GM21360 (cell line): ENCODE data around the gene BCOR.

Source experiments
- ATAC-seq: cut with Tn5 transposase; IDR thresholded peaks from one replicate; pipeline ENCODE4 v1.9.1; 2021; ENCODE audit warnings: mild to moderate bottlenecking, moderate library complexity; ENCODE audit not compliant: unreplicated experiment

The BCOR gene

DNA sequence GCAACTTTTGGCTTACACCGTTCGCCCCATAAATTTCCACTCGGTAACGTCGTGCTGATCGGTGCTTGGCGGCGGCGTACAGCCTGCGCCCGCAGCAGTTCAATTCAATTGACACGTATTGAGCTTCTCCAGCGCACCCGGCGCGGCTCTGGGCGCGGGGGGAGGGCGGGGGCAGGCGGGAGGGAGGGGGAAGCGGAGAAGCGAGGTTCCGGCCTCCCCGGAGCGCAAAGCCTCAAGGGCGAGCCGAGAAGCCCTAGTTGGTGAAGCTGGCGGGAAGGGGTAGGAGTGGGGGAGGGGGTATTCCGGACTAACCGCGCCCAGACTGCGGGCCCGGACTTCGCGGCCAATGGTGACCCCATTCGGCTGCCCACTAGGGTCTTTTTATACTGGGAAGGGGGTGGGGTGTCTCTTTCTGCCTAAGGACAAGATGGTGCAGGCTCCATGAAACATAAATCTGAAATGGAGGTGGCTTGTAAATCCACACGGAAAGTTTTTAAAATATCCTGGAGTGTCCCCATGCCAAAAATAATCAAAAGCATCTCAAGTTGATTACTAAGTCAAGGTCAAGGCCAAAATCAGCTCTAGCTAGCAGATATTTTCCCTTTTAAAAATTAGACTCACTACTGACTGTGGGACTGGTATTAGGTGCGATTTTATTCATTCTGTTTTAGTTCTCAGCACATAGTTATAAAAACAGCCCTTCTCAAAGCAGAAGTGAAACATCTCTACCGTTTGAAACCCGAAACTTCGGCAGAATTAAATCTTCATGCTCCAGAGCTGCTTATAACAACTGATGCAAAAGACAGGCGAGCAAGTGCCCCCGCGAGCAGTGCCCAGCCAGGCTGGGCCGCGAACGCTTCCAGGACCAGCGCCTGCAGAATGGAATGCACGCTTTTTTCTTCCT, 1.5 kb upstream of the BCOR start:
- ATAC-seq = peak; percentile 32

DNA sequence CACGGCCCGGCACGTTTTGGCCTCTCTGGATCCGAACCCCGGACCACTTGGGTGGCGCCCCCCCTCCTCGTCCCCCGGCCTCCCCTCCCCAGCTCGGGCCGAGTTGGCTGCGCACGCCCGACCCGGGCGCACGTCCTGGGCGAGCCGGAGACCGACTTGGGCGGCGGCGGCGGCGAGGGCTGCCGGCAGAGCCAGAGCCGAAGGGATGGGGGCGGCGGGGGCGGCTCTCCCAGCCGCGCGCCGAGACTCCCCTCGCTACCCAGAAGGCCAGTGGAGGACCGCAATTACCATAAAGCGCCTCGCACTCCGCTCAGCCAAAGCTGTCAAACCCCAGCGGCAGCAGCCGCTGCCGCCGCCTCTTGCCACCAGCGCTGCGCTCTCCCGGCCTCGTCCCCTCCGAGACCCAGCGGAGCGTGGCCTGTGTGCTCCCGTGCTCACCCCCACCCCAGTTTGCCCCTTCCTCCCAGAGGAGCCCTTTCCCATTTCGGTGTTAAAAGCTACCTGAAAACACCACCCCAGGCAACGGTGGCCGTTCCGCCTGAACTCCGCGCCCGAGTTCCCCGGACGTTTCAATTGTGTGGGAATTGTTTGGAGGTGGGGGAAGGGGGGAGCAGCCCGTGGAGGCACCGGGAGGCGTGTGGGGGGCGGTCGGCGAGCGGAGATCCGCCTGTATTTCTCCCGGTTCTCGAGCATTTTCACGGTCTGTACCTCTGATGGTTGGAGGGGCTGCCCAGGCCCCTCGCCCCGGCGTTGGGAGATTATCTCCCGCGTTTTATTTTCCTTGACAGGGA, 701 bp upstream of the BCOR start:
- no peak for ATAC-seq

- ATAC-seq = no peak
These were observed 636 bp downstream of the BCOR start for GRCh38 chrX:40097141-40097503.

GRCh38 chrX:40096395-40097091, 1.2 kb downstream of the BCOR start:
- ATAC-seq = no peak

- no peak for ATAC-seq
These were observed 2.0 kb downstream of the BCOR start for GRCh38 chrX:40095583-40096394.

DNA sequence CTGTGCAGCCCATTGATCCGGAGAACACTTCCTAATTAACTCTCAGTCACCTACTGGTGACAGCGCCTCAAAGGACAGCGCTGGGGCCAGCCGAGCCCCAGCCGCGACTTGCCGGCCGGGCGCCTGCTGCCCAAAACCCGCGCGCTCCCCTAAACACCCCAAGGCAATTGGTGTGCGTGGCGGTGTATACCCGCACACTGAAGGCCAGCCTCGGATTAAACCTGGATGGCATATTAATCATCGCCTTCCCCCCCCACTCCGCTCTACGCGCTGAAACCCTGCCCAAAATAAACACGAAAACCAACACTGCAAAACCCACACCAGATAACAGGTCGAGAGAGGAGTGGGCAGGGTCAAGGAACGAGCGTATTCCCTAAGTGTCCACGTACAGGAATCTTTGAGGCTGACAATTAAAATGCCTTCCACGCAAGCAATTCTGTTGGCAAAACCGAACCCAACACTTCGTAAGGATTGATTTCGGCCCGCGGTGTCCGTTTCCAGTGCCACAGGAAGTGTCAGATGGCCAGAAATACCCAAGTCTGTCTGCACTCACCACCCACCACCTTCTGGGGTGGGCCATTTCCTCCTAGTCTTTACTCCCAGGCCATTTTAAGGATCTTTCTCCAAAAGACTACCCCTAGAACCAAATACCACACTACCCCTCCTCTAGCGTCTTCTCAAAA, 2.7 kb downstream of the BCOR start:
- no peak for ATAC-seq

DNA sequence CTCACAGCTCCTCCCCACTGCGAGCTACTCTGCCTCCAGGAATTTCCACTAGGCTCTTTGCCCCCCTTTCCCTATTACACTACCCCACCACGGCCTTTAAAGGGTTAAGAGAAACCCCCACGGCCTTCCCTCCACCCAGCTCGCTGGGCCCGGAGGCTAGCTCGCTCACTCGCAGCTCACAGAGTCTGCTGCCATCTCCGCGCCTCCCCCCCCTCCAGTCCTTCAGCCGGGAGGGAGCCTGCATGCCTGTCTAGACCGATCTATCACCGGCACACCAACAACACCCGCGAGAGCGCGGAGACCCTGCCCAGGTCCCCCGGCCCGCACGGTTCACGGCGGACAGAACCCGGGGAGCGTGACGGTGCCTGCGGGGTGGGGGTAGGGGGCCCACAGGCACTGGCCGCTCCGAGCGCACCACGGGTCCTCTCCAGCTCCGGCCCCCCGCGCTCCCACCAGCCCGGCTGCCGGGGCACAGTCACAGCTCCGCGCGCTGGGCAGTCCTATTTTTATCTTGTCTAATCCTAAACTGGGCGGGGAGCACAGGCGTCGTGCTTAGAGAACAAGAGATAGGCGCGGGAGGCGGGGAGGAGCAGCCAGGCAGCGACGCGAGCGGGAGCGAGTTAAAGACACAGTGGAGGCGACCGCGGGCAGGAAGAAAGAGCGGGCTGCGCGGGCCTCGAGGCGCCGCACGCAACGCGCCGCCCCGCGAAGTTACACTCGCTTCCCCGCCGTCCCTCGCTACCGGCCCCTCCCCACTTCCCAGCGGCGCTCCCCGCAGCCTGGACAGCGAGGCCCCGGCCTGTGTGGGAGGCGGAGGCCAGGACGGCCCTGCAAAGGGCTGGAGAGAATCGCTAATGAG, 3.5 kb downstream of the BCOR start:
- ATAC-seq = no peak

DNA sequence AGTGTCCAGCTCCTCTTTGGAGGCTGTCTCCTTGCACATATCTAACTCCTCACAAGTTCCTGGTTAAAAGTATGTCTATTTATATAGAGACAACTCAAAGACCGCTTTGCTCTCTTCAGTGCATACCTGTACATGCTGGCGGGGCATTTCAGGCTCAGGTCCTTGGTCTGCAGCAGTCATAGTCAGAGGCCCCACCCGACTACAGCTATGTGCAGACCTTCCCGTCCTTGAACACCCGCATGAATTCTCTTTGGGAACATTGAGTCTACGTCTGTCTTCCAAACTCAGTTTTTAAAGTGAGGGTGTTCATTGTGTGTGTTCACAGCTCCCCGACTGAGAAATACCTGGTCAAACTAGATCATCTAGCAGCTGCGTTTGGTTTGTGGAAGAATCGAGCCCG, 4.2 kb downstream of the BCOR start:
- no peak for ATAC-seq

GRCh38 chrX:40092808-40093435, 4.8 kb downstream of the BCOR start:
- ATAC-seq = no peak

GRCh38 chrX:40091691-40092421, 5.9 kb downstream of the BCOR start:
- no peak for ATAC-seq

DNA sequence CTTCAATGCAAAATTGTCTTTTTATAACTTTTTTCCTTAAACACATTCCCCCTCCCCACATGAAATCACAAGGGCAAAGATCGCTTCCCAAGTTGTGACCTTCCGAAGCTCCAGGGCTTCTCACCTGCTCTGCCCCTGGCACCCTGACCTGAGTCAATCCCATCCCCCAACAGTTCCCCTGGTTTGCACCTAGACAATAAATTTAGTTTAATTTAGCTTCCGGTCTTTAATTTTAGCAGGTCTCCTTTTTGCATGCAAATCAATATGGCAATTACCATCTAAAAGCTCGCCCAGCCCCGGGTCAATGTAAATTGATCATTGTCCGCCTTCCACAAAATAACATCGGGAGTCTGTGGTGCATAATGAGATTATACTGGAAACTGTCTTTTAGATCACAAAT, 6.8 kb downstream of the BCOR start:
- no peak for ATAC-seq

DNA sequence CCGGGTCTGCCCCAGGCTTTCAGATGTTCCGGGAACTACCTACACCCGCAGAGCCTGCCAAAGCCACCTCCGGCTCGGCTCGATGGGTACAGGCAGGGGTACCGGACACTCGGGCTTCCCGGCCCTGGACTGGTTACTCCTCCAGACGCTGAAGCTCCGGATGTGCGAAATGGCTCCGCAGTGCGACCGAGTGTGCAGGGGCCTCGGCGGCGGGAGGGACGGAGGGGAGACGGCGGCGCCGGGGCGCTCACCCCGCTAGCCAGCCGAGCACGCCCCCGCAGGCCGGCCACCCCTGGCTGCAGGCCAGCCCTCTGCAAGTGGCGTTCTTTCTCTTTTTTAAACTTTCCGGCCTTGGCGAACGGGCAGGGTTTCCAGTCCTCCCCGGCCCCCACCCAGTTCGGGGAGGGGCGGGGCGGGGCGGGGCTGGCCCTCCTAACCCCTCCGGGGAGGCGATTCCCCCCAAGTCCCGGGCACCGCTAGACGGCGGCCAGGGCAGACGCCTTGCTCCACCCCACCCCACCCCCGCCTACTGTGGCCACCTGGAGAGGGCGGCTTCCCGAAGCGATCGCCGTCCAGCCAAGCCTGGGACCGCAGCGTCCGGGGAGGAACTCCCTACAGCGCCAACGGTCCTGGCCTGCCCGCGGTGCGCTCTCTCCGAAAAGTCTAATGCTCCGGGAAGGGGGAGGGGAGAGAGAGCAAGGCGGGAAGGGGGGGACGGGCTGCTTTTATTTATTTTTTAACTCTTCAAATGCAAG, 7.5 kb downstream of the BCOR start:
- no peak for ATAC-seq

- no peak for ATAC-seq
These were observed 8.8 kb downstream of the BCOR start for GRCh38 chrX:40088803-40089540.

GRCh38 chrX:40088299-40088625, 9.5 kb downstream of the BCOR start:
- ATAC-seq = no peak

DNA sequence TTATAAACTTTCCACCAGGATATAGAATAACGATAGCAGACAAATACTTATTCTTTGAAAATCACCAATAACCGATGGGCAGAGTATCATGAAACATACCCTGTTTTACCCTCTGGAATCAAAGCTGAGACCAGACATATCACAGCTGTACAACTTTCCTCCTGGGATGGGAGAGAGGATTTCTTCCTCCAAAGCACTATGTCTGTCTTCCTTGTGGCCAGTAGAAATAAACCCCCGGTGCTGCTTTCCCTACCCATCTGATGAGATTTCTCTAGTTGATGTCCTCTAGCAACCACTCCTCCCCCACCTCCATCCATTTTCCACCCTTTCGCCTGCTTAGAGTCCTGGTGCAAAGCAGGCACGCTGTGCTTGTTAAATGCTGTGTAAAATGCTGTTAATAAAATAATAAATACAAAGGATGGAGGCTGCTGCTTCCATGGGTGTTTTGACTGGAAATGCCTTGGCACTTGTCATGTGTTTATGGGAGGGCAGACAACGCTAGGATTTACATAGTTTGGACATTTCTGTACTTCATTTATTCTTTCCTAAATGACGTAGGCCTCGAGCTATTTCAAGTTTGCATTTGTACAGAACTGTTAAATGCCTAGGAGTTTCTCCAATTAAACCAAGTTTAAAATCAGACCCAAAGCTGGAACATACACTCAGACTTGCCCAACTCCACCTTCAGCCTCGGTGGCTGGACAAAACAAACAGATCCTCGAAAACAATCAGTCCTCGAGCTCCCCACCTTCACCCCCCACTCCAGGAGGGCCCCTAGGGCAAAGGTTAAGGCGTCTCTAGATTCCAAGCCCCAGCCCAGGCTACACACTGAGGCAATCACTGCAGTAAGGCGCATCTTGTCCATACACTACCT, 10.1 kb downstream of the BCOR start:
- no peak for ATAC-seq
